GM18498 (cell line): ENCODE data around the gene TMEM158.

Source experiments
- ATAC-seq: cut with Tn5 transposase; IDR thresholded peaks from one replicate; pipeline ENCODE4 v1.9.1; 2021; ENCODE audit warnings: mild to moderate bottlenecking, moderate library complexity; ENCODE audit not compliant: unreplicated experiment

TMEM158 gene

DNA sequence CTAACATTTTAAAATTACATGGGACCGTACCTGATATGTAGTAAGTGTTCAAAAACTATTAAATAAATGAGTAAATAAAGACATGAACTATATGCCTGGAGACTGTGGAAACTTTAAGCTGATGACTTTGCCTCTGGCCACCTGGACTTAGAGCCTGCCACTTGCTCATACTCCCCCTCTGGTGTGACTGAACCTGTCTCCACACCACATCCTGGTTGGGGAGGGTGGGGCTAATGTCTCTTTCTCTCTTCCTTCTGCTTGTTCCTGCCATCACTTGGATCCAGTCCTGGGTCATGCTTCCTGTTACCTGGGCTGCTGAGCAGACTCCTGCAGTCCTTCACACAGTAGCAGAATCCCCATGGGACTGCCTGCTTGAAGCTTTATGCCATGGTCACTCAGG, 8.2 kb upstream of the TMEM158 start:
- ATAC-seq = no peak

DNA sequence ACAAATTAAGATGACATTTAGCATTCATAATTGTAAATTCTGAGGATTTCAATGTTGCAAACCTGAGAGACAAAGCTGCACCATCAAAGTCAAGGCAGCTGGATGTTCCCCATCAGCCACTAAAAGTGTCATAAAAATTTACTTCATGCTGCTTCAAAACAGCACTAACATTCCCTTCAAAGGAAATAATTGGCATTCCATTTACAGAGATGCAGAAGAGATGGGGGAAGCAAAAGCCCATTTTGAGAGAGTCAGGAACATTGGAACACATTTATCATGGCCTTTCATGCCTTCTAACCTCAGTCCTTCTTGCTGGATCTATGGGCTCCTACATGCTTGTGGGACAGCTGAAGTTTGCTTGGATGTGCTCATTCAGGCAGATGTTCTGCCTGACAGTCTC, 6.4 kb upstream of the TMEM158 start:
- no peak for ATAC-seq

DNA sequence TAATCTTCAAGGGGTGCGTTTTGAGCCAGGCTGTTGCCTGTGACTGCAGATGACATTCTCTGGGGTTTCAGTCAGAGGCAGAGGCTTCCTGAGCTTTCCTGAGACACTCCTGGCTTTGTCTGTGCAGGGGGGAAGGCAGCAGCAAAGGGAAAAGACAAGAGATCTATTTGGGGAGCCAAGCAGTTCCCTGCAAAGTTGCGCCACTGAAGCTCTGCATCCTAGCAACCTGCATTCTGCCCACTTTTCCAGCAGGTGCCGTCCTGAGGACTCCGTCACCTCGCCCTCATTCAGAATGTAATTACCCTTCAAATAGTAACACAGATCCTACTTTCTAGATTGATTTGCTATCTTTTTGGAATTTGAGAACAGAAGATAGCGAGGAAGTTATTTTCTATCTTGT, 1.9 kb upstream of the TMEM158 start:
- no peak for ATAC-seq

DNA sequence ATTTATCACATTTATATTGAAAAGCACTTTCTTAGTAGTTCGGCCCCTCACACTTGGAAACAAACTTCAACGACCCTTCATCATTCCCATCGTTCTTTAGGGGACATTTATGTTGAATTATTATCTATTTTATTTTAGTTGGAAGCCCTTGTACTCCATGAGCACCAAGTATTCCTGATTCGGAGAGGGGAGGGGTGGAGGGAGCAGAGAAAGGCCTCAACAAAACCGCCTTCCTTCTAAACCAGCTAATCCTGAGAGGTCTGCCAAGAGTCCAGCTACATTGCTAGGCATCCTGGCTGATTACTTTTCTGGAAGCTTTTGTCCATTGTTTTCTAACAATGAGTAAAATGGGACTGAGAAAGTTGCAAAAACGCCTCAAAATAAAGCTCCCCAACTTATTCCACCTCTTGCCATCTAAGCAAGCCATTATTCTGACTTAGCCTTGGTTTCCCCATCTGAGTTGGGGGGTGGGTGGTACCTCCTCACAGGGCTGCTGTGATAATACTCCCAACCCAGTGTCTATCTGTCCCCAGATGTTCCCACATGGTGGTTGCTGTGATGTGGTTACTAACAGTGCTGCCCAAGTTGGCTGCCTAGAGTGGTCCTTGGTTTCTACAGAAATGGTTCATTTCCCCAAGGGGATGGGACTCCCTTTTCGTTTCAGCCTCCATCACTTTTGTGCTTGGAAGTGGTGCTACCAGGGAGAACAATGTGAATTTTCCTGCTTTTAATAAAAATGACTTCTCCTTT, 1.2 kb upstream of the TMEM158 start:
- no peak for ATAC-seq

DNA sequence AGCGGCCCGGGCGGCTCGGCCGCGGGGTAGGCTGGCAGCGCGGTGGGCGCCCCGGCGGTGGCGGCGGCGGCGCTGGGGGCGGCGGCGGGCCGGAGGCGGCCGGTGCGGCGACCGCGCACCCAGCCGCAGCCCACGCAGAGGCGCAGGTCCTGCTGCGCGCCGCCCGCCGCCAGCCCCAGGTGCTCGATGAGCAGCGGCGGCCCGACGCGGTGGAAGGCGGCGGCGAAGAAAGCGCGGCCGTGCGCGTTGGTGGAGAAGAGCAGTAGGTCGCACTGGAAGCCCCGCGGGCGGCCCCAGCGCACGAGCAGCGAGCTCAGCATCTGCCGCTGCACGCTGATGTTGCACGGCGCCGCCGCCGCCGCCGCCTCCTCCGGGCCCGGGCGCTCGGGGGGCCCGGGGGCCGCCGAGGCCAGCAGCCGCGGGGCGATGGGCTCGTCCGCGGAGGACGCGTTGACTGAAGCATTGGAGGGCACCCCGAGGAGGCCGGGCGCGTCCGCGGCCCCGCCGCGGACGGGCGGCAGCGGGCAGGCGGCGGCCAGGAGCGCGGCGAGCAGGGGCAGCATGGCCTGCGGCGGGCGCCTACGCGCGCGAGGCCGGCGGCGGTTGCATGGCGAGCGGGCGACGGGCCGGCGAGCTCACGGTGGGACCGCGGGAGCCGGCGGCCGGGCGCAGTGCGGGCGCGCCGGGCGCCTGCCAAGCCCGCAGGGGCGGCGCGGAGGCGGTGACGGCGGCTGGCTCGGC, 452 bp downstream of the TMEM158 start:
- ATAC-seq = peak; percentile 47

DNA sequence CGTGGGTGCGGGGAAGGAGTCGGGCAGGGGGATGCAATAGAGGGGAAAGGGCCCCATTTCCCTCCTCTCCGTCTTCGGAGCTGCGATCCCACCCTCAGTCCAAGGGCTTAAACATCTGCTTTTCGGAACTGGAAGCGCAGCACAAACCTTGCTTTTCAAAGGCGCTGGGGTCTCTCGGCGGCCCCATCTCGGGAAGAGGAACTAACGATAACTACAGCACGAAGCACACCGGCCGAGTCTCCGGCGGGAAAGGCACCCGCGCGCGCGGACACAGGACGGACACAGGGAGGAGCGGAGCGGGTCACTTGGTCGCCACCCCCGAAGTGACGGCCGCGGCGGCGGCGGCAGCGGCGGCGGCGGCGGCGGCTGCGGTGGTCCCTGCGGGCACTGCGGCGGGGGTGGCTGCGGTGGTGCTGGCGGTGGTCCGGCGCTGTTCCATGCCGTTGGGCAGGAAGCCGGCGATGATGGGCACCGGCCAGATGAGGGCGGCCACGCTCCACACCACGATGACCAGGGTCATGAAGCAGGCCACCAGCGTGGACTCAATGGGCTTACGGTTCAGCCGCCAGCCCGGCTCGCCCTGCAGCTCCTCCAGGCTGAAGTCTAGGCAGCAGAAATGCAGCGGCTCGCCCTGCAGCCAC, 1.1 kb downstream of the TMEM158 start:
- peak; percentile 32 for ATAC-seq

DNA sequence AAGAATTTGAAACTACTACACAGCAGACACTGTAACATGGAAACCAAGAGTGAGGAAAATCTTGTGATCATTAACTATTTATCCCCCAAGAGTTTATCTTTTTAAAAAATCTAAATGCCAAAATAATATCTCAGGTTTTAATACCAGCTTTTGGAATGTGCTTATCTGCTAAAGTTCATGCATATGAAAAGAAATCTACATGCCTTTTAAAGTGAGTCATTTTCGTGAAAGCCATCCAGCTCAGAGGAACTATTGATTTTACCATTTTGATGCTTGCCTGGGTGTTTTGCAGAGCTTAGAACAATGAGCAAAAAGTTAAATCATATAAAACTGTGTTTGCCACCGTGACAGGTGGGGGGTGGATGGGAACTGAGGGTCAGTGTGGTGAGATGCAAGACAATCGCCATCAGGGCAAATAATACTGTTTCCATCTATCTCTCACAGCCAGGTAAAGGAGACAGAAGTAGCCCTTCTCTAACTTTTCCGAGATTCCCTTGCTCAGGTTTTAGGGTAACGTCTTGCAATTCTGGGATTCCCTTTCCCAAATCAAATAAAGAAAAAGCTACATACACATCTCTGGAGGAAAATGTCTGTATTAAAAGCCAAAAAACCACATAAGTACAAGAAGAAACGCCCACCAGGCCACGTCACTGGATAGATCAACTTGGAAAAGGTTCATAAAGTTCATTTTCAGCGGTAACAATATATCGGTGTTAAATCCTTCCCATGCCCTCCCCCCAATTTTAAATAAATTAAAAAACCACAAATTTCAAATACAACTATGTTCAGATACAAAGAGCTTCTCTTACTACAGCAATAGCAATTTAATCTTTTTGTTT, 2.0 kb downstream of the TMEM158 start:
- no peak for ATAC-seq

DNA sequence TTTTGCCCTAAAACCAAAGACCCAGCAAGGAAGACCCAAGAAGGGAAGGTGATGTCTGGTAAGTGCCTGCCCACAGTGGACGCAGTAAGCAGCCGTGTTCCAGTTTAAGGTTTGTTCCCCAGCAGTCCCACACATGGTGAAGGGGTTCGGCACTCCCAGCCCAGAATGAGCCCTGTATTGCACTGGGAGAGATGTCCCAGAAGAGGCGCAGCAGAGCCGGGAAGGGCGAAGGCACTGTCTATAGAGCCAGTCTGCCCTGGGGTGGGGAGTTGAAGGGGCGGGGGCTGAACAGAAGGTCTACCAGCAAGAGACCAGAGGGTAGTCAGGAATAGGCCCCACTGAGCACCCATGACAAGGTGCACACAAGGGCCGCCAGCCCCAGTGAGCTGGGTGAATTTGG, 6.4 kb downstream of the TMEM158 start:
- no peak for ATAC-seq

DNA sequence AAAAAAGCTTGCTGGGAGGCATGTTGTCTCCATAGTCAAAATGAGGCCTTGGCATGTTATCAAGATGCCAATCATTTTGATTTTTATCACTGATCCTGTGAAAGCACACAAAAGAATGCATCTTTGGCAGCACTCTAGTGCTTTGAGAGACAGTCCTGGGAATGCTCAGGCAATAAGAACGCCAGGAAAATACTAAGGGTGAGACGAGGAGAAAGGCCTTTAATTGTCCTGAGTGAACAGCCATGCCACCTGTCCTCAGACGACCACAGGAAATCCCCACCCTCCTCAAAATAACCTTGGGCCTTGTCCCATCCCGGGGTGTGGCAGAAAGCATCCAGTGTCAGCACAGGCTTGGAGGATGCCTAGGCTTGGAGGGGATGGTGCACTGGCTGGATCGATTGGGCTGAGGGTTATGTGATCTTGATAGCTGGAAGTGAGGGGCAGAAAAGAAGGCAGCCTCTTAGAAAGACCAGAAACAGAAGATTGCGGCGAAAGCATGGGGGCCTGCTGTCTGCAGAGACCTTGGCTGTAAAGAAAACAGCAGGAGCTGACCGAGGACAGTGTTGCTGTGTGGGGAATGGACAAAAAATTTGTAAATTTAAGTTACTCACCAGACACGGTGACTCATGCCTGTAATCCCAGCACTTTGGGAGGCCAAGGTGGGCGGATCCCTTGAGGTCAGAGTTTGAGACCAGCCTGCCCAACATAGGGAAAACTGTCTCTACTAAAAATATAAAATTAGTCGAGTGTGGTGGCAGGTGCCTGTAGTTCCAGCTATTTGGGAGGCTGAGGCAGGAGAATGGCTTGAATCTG, 7.3 kb downstream of the TMEM158 start:
- ATAC-seq = no peak

DNA sequence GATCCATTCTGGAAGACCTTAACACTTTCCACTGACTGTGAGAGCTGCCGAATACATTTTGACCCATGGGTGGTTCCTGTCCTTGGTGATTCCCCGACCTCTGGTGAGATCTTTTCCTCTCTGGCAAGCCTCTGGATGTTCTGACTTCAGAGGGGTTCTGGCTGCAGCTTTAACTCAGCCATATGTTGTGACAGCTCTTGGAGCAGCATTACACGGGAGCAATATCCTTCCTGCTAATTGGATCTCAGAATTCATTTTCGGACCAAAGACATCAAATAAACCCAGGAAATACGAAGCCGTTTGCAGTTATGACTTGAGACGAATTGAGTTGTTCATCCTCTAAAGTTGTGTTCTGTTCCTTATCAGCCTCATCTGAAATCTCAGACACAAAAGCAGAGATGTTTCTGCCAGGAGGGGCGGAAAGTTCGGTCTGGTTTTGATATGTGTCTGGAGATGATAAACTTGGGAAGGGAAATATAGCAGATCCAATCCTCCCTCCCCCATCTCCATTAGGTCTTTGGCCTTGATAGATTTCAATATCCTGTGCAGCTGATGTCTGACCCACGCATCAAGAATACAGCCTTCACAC, 10.0 kb downstream of the TMEM158 start:
- ATAC-seq = no peak

DNA sequence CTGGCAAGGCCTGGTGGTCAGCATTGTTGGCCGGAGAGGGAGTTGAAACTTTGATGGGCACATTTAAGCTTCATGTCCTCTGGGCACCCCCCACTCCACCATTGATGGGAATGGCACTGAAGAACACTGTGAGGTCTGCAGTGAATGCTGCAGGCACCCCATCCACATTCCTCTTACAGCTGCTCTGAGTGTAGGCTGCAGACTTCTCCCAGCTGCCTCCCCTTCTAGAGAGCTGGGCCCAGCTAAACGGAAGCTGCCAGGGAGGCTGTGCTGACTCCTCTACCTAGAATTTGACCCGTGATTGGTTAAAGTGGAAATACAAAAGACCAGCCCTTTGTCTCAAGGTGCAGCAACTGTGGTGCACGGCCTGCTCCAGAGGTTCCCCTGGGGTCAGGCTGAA, 10.6 kb downstream of the TMEM158 start:
- ATAC-seq = no peak

DNA sequence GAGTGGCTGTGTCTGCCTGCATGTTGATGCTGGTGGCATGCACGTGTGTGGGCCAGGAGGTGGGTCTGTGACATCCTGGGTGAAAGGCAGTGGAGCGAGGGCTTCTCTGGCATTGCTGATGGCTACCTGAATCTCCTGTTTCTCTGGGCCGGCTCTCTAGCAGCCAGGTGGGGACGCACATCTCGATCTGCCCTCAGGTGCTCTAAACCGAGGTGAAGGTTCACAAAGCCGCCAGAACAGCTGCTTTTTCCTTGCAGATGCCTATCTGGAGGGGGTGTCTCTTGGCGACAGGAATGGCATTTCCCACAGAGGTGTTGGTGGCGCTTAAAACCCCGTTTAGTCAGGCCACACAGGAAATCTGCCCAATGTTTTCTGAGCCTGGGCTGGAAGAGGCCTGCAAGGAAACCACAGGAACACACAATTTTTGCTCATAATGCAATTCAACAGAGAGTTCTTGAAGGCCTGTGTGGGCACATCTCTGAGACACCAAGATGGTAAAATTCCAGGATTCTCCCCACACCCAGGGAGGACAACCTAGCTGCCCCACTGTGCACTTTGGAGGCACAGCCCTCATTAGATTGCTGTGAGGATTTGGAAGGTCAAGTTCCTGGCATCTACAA, 11.9 kb downstream of the TMEM158 start:
- ATAC-seq = no peak

DNA sequence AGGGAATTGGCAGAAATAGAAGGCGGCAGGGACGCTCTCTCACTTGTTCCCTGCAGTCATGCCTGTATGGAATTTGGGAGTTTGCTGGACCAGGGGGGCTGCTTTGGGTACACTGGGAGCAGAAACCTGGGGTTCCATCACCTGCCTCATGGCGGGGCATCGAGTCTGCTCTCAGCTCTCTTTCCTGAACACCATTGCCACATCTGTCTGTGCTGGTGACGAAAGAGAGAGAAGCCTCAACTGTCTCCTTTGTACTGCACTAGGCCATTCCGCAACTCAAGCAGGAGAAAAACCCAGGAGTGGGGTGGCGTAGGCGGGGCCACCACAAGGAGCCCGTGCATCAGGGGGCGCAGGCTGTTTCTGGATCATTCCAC, 14.0 kb downstream of the TMEM158 start:
- ATAC-seq = no peak

DNA sequence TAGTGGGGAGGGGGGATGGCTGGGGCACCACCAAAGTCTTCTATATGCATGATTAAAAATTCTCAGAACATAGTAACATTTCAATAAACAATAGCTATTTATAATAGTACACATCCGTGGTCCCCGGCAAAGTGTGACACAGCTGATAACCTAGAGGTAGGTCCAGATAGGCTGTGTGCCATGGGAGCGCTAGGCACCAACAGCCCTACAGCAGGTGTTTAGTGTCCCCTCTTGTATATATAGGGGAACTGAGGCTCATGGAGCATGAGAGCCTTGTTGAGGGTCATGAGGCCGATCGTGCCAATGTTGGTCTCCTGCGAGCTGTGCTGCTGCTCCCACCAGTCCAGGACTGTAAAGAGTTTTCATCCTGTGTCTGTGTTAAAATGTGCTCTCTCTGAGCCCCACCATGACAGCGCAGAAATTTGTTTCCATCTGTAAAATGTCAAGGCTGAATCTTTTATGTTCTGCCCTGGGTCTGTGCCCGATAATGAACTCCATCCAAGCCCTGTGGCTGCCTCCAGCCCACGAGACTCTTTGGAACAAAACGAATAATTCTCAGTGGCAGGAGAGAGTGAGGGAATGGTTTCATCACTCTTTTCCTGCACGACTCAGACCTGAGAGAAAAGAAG, 14.5 kb downstream of the TMEM158 start:
- no peak for ATAC-seq

DNA sequence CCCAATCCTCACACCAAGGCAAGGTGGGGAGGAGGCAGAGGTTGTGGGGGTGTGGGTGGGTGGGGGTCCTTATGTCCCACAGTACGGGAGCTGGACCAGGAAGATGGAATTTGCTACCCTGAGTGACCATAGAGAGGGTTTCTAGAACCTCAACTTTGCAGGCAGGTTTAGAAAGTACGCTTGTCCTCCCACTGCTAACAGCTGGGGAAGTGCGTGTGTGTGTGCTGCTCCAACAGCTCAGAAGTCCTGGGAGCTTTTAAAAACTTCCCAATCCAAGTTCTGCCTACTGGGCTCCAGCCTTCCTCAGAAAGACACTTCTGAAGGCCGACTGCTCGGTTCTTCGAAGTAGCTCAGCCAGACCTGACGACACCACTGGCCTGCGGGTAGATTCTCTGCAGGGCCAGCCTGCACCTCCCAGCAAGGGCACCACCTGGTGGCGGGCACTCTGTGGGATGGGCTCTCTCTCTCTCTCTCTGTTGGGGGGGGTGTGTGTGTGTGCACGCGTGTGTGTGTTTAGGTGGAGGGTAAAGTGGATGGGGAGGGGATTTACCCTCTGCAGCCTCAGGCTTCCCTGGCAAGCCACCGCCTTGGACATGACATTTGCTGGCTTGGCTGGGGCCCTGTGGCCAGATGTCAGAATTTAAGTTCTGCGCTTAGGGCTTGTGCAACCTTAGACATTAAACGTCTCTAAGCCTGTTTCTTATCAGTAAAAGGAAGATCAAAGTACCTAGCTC, 15.6 kb downstream of the TMEM158 start:
- ATAC-seq = no peak

DNA sequence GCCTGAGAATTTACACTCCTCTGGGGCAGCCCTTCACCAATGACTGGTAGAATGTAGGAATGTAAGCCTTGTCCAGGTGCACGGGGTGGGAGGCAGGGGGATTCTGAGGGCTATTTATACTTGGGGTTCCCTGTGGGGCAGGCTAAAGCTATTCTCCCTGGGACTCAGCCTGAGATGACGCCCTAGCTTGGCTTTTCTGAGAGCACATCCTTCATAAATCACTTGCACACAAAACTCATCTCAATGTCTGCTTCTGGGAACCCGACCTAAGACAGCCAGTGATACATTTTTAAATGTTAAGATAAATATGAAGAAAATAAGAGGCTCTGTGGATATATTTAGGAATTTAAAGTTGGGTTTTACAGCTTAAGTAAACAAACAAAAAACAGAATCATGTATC, 16.6 kb downstream of the TMEM158 start:
- ATAC-seq = no peak

DNA sequence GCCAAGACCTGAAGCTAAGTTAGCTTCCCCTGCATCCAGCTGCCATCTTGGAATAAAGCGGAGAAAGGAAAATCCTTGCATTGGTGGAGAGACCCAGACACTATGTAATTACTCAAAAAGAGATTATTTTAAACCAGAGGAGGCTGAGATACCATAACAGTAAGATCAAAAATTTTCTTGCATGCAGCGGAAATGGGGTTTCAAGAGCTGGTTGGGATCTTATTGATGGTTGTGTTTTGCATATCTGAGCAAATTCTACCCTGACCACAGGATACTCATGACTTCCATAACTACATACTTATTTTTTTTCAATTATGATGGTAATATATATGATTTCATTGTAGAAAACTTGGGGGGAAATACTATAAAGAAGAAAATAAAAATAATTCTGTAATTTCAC, 17.5 kb downstream of the TMEM158 start:
- no peak for ATAC-seq

DNA sequence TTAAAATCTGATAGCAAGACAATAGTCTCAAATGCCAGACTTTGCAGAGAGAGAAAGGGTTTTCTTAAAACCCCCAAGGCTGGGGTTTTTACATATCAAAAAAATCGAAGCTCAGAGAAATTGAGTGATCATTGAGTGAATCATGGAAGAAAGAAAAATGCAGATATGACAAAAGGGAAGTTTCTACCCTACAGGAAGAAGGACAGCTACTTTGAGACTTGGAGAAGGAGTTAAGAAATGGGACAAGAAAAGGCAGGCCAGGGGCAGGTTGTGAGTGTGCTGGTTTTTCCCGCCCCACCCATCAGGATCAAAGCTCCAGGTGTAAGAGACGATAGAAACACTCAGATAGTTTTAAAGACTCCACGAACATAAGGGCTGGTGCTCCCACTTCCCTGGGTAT, 18.6 kb downstream of the TMEM158 start:
- no peak for ATAC-seq
